ENCODE measurements around the gene NCEH1.

DNA sequence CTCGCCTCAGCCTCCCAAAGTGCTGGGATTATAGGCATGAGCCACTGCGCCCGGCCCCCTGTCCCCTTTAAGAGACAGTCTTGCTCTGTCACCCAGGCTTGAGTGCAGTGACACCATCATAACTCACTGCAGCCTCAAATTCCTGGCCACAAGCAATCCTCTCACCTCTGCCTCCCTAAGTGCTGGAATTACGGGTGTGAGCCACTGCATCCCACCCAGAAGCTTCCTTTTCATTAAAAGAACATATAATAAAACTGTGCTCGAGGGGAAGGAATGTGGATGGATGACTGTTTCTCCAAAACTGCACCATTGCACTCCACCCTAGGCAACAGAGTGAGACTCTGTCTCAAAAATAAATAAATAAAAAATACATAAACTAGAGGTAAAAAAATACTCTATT lies 70.1 kb downstream of the NCEH1 start:
- TF ChIP-seq EP300 (IDR thresholded peaks at IDR 0.05) (no peak), POLR2A (IDR thresholded peaks at IDR 0.05) (no peak)
- TF ChIP-seq, protein P1, sequence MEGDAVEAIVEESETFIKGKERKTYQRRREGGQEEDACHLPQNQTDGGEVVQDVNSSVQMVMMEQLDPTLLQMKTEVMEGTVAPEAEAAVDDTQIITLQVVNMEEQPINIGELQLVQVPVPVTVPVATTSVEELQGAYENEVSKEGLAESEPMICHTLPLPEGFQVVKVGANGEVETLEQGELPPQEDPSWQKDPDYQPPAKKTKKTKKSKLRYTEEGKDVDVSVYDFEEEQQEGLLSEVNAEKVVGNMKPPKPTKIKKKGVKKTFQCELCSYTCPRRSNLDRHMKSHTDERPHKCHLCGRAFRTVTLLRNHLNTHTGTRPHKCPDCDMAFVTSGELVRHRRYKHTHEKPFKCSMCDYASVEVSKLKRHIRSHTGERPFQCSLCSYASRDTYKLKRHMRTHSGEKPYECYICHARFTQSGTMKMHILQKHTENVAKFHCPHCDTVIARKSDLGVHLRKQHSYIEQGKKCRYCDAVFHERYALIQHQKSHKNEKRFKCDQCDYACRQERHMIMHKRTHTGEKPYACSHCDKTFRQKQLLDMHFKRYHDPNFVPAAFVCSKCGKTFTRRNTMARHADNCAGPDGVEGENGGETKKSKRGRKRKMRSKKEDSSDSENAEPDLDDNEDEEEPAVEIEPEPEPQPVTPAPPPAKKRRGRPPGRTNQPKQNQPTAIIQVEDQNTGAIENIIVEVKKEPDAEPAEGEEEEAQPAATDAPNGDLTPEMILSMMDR (IDR thresholded peaks at IDR 0.05), result no peak

All from sigmoid colon (tissue), 4 donors.